H1 (cell line): Measurements from ENCODE around the gene C5orf46.

ENCODE experiments used
- ATF3 ChIP-seq: IDR thresholded peaks from 2 replicates; pipeline ENCODE4 v1.6.1; 2011; ENCODE audit warnings: low read depth, mild to moderate bottlenecking, low read length; ENCODE audit not compliant: insufficient read depth
- CHD1 ChIP-seq: IDR thresholded peaks from 2 replicates; pipeline ENCODE4 v1.6.1; 2012; ENCODE audit warnings: low read depth, low read length, improper control_type of control experiment
- GABPA ChIP-seq: IDR thresholded peaks from 2 replicates; pipeline ENCODE4 v1.6.1; 2011; ENCODE audit warnings: mild to moderate bottlenecking, low read length, moderate library complexity, borderline replicate concordance; ENCODE audit not compliant: insufficient read depth
- MAFK ChIP-seq: IDR thresholded peaks from 2 replicates; pipeline ENCODE4 v1.6.1; 2012; ENCODE audit warnings: low read depth, mild to moderate bottlenecking, improper control_type of control experiment, low read length
- NRF1 ChIP-seq: IDR thresholded peaks from 2 replicates; pipeline ENCODE4 v1.6.1; 2011; ENCODE audit warnings: mild to moderate bottlenecking, low read depth, low read length, improper control_type of control experiment
- POLR2A ChIP-seq, 2 experiments: IDR thresholded peaks; 1 replicate in 1 of 2; 2 replicates in 1 of 2; pipeline ENCODE4 v1.6.1; 2011; ENCODE audit warnings: low read depth in 2 of 2, low read length in 2 of 2, mild to moderate bottlenecking in 2 of 2; ENCODE audit errors: control extremely low read depth in 1 of 2
- POLR2AphosphoS5 ChIP-seq: IDR thresholded peaks from 2 replicates; pipeline ENCODE4 v1.6.1; 2011; ENCODE audit warnings: low read depth, low read length
- TAF1 ChIP-seq: IDR thresholded peaks from 2 replicates; pipeline ENCODE4 v1.6.1; 2011; ENCODE audit warnings: mild to moderate bottlenecking, low read depth, low read length
- TEAD4 ChIP-seq: IDR thresholded peaks from 2 replicates; pipeline ENCODE4 v1.6.1; 2012; ENCODE audit warnings: low read depth, low read length, inconsistent platforms, mixed read lengths
- TF ChIP-seq, protein P1 (sequence below), 3 experiments: IDR thresholded peaks; 1 replicate in 2 of 3; 2 replicates in 1 of 3; pipeline versions ENCODE4 v1.5.1 to v1.6.1; 2011; ENCODE audit warnings: low read length in 3 of 3, mild to moderate bottlenecking in 3 of 3, inconsistent platforms in 2 of 3, low read depth in 1 of 3, moderate library complexity in 1 of 3; ENCODE audit not compliant: insufficient read depth in 1 of 3; ENCODE audit errors: control extremely low read depth in 1 of 3

- TF ChIP-seq CHD1 (no peak), TAF1 (no peak), POLR2AphosphoS5 (no peak), TEAD4 (no peak), GABPA (no peak), ATF3 (no peak), NRF1 (no peak), MAFK (peak; percentile 57; the same call in 1 of the 2 replicates), POLR2A (IDR thresholded peaks at IDR 0.05; ENCODE audit: control extremely low read depth in 1 of 2, low read depth in 2 of 2, low read length in 2 of 2) (no peak)
- TF ChIP-seq, protein P1, sequence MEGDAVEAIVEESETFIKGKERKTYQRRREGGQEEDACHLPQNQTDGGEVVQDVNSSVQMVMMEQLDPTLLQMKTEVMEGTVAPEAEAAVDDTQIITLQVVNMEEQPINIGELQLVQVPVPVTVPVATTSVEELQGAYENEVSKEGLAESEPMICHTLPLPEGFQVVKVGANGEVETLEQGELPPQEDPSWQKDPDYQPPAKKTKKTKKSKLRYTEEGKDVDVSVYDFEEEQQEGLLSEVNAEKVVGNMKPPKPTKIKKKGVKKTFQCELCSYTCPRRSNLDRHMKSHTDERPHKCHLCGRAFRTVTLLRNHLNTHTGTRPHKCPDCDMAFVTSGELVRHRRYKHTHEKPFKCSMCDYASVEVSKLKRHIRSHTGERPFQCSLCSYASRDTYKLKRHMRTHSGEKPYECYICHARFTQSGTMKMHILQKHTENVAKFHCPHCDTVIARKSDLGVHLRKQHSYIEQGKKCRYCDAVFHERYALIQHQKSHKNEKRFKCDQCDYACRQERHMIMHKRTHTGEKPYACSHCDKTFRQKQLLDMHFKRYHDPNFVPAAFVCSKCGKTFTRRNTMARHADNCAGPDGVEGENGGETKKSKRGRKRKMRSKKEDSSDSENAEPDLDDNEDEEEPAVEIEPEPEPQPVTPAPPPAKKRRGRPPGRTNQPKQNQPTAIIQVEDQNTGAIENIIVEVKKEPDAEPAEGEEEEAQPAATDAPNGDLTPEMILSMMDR (IDR thresholded peaks at IDR 0.05; ENCODE audit: control extremely low read depth in 1 of 3, insufficient read depth in 1 of 3, low read depth in 1 of 3, low read length in 3 of 3): no peak
Observed at GRCh38 chr5:147902609-147903115, 3.7 kb downstream of the C5orf46 start.
